Effector memory CD4-positive, alpha-beta T cell (primary cell): ENCODE results near the gene ELAVL3.
"Not testable (repeated sequence)": the region's sequence is repeated elsewhere in the genome, so short reads cannot be mapped to it uniquely, and the experiment has no call there.

ENCODE experiments used
- DNase-seq, 3 donors: peaks; one replicate each; pipeline ENCODE4 v3.0.0-alpha.2; 2020
- H3K27ac ChIP-seq: 2 replicates; pipeline ENCODE4 v1.7.0; 2013; ENCODE audit warnings: mild to moderate bottlenecking, low read length, moderate library complexity; ENCODE audit not compliant: insufficient read depth, poor library complexity, severe bottlenecking
- H3K27me3 ChIP-seq: replicated peaks from 2 replicates; pipeline ENCODE4 v1.7.0; 2013; ENCODE audit warnings: mild to moderate bottlenecking, low read length; ENCODE audit not compliant: insufficient read depth, control insufficient read depth, poor library complexity, severe bottlenecking
- H3K36me3 ChIP-seq: 2 replicates; pipeline ENCODE4 v1.7.0; 2013; ENCODE audit warnings: mild to moderate bottlenecking, low read length, moderate library complexity; ENCODE audit not compliant: control insufficient read depth, insufficient read depth
- H3K4me1 ChIP-seq: 2 replicates; pipeline ENCODE4 v1.7.0; 2013; ENCODE audit warnings: low read length, mild to moderate bottlenecking; ENCODE audit not compliant: control insufficient read depth, insufficient read depth, poor library complexity, severe bottlenecking
- H3K4me3 ChIP-seq: 2 replicates; pipeline ENCODE4 v1.7.0; 2013; ENCODE audit warnings: low read length, low read depth, mild to moderate bottlenecking; ENCODE audit not compliant: insufficient read depth, poor library complexity, severe bottlenecking
- H3K9me3 ChIP-seq: 2 replicates; pipeline ENCODE4 v1.7.0; 2013; ENCODE audit warnings: mild to moderate bottlenecking, low read length, moderate library complexity; ENCODE audit not compliant: control insufficient read depth

Gene ELAVL3

DNA sequence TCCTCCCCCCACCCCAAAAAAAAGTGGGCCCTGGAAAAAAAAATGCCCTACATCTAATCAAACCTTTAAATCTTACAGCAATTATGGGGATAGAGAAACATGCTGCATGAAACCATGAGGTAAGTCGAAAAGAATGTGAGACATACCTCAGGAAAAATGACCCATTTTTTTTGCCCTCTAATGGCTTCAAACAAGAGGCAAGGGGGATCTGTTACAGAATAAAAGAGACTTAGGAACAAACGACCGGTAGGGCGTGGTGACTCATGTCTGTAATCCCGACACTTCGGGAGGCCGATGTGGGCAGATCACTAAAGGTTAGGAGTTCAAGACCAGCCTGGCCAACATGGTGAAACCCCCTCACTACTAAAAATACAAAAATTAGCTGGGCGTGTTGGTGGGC lies 70.2 kb downstream of the ELAVL3 start:
- Histone ChIP-seq H3K27ac (no peak overlapping the region), H3K36me3 (no peaks in the 10 kb centered on the region), H3K27me3 (peaks cover 7% of the 10 kb centered on the region), H3K9me3 (no peaks in the 10 kb centered on the region), H3K4me1 (no peaks in the 10 kb centered on the region), H3K4me3 (no peak overlapping the region)
- DNase-seq: no peak

DNA sequence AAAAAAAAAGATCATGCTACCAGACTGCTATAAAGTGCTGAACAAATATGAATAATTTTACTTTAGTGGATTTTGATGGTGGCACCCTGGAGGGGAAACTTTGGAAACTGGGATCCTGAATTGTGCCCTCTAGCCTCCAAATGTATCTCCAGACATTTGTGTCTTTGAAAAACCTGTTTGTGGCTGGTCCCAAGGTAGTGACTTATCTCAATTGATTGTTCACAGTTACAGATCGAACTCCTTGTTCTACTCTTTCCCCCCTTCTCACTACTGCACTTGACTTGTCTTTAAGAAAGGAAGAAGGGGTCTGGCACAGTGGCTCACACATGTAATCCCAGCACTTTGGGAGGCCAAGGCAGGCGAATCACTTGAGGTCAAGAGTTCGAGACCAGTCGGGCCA lies 72.3 kb downstream of the ELAVL3 start:
- Histone ChIP-seq H3K27me3 (peaks cover 7% of the 10 kb centered on the region), H3K36me3 (no peaks in the 10 kb centered on the region), H3K4me1 (no peaks in the 10 kb centered on the region), H3K9me3 (no peaks in the 10 kb centered on the region), H3K4me3 (no peak overlapping the region), H3K27ac (no peak overlapping the region)
- no peak for DNase-seq

DNA sequence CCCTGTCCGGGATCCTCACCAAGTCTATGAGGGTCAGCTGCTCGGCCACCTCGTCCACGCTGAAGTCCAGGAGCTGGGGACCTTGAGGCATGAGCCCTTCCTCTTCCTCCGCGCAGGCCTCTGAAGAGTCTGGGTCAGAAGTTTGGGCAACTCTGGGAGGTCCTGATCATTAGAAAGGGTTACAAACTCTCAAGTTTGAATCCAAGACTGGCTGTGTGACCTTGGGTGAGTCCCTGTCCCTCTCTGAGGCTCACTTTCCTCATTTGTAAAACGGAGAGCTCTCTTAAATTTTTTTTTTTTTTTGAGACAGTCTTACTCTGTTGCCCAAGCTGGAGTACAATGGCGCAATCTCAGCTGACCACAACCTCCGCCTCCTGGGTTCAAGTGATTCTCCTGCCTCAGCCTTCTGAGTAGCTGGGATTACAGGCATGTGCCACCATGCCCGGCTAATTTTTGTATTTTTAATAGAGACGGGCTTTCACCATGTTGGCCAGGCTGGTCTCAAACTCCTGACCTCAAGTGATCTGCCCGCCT lies 74.1 kb downstream of the ELAVL3 start:
- not testable (repeated sequence) for H3K36me3 ChIP-seq, H3K27me3 ChIP-seq, H3K4me1 ChIP-seq, H3K9me3 ChIP-seq, H3K27ac ChIP-seq, DNase-seq, H3K4me3 ChIP-seq

DNA sequence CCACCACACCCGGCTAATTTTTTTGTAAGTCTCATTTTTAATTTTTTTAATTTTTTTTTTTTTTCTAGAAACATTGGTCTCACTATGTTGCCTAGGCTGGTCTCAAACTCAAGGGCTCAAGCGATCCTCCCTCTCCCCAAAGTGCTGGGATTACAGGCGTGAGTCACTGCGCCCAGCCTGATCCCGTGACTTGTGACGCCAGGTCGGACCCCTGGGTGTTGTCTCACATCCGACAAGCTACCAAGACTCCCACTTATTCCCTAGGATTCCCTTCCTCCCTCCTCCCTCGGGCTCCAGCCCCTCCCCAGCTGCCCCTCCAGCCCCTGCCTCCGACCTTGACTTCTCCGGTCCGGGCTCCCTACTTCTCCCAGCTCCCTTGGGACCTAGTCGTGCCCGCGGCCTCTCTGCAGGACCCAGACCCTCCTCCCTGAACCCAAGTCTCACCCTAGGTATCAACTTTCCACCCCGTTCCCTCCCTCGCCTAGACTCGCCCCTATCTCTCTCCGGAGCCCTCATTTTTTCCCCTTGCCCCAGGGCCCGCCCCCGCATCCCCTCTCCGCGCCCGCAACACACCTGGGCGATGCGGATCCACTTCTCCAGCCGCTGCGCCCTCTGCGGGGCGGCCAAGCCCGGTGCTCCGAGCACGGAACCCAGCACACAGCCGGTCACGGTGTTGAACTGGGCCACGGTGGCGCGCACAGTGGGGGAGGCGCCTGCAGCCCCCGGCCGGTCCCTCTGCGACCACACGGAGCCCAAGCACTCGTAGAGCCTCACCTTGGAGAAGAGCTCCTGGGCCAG lies 74.8 kb downstream of the ELAVL3 start:
- Histone ChIP-seq H3K27me3 (peaks cover 7% of the 10 kb centered on the region), H3K4me1 (no peaks in the 10 kb centered on the region), H3K36me3 (no peaks in the 10 kb centered on the region), H3K27ac (no peak overlapping the region), H3K4me3 (no peak overlapping the region), H3K9me3 (no peaks in the 10 kb centered on the region)
- DNase-seq: no peak

DNA sequence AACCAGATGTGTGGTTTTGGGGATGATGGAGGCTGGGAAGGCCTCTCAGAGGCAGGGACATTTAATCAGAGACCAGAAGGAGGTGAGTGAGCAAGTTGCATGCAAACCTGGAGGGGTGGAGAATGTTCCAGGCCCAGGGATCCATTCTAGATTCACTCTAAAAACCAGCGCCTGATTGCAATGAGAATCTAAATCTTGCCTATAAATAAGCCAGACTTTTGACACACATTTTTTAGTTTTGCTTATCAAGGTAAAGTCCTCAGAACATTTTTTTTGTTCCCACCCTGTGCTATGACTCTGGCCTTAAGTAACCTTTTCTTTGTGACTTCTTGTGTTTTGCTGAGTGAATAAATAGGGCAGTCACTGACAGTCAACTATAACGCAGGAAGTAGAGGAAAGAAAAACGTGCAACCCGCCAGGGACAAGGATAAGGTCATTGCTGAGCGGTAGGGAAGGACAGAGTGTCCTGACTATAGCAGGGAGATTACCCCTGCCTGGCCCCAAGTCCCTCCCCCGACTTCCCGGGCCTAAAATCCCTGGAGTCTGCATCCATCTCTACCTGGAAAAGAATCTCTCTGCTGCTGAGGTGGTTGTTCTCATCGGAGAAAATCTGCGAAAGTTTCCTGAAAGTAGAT lies 76.1 kb downstream of the ELAVL3 start:
- Histone ChIP-seq H3K27me3 (peaks cover 7% of the 10 kb centered on the region), H3K27ac (no peak overlapping the region), H3K9me3 (no peaks in the 10 kb centered on the region), H3K4me3 (no peak overlapping the region), H3K4me1 (no peaks in the 10 kb centered on the region), H3K36me3 (no peaks in the 10 kb centered on the region)
- no peak for DNase-seq

DNA sequence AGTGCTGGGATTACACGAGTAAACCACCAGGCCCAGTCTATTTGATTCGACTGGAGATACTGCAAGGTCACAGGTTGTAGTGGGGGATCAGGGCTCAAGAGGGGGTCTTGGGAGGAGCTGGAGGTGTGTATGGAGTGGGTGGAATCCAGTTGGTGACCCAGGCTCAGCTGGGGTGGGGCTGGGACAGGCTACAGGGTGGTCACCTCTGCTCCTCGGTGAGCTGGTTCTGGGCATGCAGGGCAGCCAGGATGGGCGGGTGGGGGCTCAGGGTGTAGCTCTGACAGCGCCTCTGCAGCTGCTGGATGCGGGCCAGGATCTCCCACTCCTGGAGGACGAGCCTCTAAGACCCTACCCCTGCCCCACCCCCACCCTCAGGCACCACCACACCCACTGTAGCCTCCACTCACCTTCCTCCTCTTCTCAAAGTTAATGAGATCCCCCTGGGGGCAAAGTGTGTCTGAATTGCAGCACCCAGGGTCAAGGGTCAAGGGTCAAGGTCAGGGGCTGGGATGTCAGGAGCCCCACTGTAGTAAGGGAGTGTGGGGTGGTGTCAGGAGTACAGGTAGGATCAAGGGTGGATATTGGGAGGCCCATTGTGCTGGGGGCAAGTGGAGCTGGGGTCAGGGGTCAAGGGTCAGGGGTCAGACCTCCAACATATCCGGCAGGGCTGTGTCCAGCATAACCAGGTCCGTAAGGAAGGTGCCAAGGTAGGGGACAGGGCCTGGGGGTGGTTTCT lies 78.9 kb downstream of the ELAVL3 start:
- Histone ChIP-seq H3K36me3 (no peaks in the 10 kb centered on the region), H3K4me3 (no peak overlapping the region), H3K9me3 (no peaks in the 10 kb centered on the region), H3K27me3 (peaks cover 7% of the 10 kb centered on the region), H3K4me1 (no peaks in the 10 kb centered on the region), H3K27ac (no peak overlapping the region)
- DNase-seq: no peak
